Small intestine (tissue), 16 donors: ENCODE data around the gene SNX4. TPM values are rescaled to one million over a fixed set of nuclear protein-coding genes. Genes with fewer than 3 reads are reported as not detected.
"Not testable (repeated sequence)": the region's sequence is repeated elsewhere in the genome, so short reads cannot be mapped to it uniquely, and the experiment has no call there.

Source experiments
- DNase-seq, 2 donors: peaks; one replicate each; pipeline versions ENCODE4 v3.0.0 to v3.0.0-alpha.2; 2013
- FAIRE-seq: peaks from 2 replicates; lab custom pipeline; 2012; peaks lifted over from hg19 to GRCh38; lab: Jason Lieb, UNC
- H3K27ac ChIP-seq, 3 donors: one replicate each; pipeline ENCODE4 v1.5.1; 2013; ENCODE audit warnings: low read length in 2 of 3, mild to moderate bottlenecking in 2 of 3, control low read depth in 1 of 3, inconsistent platforms in 1 of 3, low read depth in 1 of 3, moderate library complexity in 1 of 3
- H3K27me3 ChIP-seq, 3 donors: one replicate each; pipeline ENCODE4 v1.6.1; 2013; ENCODE audit warnings: low read length in 3 of 3, inconsistent platforms in 1 of 3; ENCODE audit not compliant: control insufficient read depth in 3 of 3, insufficient read depth in 3 of 3
- H3K36me3 ChIP-seq, 3 donors: one replicate each; pipeline ENCODE4 v1.6.1; 2013; ENCODE audit warnings: low read length in 3 of 3, inconsistent platforms in 1 of 3, low read depth in 1 of 3, mild to moderate bottlenecking in 1 of 3, moderate library complexity in 1 of 3; ENCODE audit not compliant: control insufficient read depth in 3 of 3, insufficient read depth in 2 of 3
- H3K4me1 ChIP-seq, 3 donors: one replicate each; pipeline ENCODE4 v1.6.1; 2013; ENCODE audit warnings: low read length in 2 of 3, inconsistent platforms in 1 of 3, low read depth in 1 of 3, mild to moderate bottlenecking in 1 of 3, moderate library complexity in 1 of 3; ENCODE audit not compliant: control insufficient read depth in 3 of 3, insufficient read depth in 2 of 3
- H3K4me3 ChIP-seq, 3 donors: one replicate each; pipeline ENCODE4 v1.5.1; 2013; ENCODE audit warnings: low read length in 3 of 3, control low read depth in 1 of 3, inconsistent platforms in 1 of 3, low read depth in 1 of 3, mild to moderate bottlenecking in 1 of 3, moderate library complexity in 1 of 3
- H3K9me3 ChIP-seq, 2 donors: one replicate each; pipeline ENCODE4 v1.6.1; 2013; ENCODE audit warnings: low read depth in 1 of 2, low read length in 1 of 2; ENCODE audit not compliant: control insufficient read depth in 2 of 2, insufficient read depth in 1 of 2
- WGBS, 3 donors: extraction: QIAGEN DNeasy Blood & Tissue Kit; methylation state at CpG; one replicate each; pipeline ENCODE4 v1.1.7; 2013; 5-methylcytosine and 5-hydroxymethylcytosine counted together
- long read RNA-seq, 10 donors: transcript quantifications; one replicate each; lab custom pipeline, GENCODE V29; 2026
- polyA plus RNA-seq, 4 donors: library from polyadenylated mRNA; stranded (reverse) in 3 of 4; unstranded in 1 of 4; fragments of 200-250 nt in 3 of 4; fragments of 120-200 nt in 1 of 4; gene quantifications; one replicate each; pipeline versions ENCODE4 v1.2.1 to v1.2.3, GENCODE V29; 2013
- donor health status: healthy with polysubstance abuse.
- donor health status: control.
- donor health status: control.
- donor health status: Bipolar disorder and iron deficiency.
- donor health status: healthy.

The SNX4 gene
- polyA plus RNA-seq: 10 to 100 TPM; 30.0 to 71.6 (median 61.6) TPM
- long read RNA-seq, donor 1: 0 reads
- long read RNA-seq, donor 2, transcript SNX4-201 (14 exons, 2,513 nt): major isoform, 14 of 24 reads
- long read RNA-seq, donor 2, partial matches to known transcripts: 10 of 24 reads
- long read RNA-seq, donor 2, other reads (novel, unspliced or antisense): 0 of 24 reads
- long read RNA-seq, donor 3, transcript SNX4-201 (14 exons, 2,513 nt): major isoform, 6 of 14 reads
- long read RNA-seq, donor 3, partial matches to known transcripts: 8 of 14 reads
- long read RNA-seq, donor 3, other reads (novel, unspliced or antisense): 0 of 14 reads
- long read RNA-seq, donor 4: 0 reads
- long read RNA-seq, donor 5, partial matches to known transcripts: 8 of 9 reads
- long read RNA-seq, donor 5, other reads (novel, unspliced or antisense): 0 of 9 reads
- long read RNA-seq, donor 6, transcript SNX4-201 (14 exons, 2,513 nt): major isoform, 18 of 25 reads
- long read RNA-seq, donor 6, partial matches to known transcripts: 7 of 25 reads
- long read RNA-seq, donor 6, other reads (novel, unspliced or antisense): 0 of 25 reads
- long read RNA-seq, donor 7: 0 reads
- long read RNA-seq, donor 8: 0 reads
- long read RNA-seq, donor 9, partial matches to known transcripts: 0 of 2 reads
- long read RNA-seq, donor 9, other reads (novel, unspliced or antisense): 0 of 2 reads
- long read RNA-seq, donor 10, transcript SNX4-201 (14 exons, 2,513 nt): major isoform, 13 of 13 reads
- long read RNA-seq, donor 10, partial matches to known transcripts: 0 of 13 reads
- long read RNA-seq, donor 10, other reads (novel, unspliced or antisense): 0 of 13 reads

GRCh38 chr3:125519678-125520562 lies at the start of gene SNX4:
Gene SNX4, minus strand, starts transcription at chr3:125520202. Its CDS starts 30 bp downstream, at chr3:125520172.
- H3K4me3 ChIP-seq: peak within 1 kb of the TSS; percentile 66 to 84 (median 74)
- FAIRE-seq (no peak), DNase-seq (peak; percentile 91 to 97)
- peak within 1 kb of the TSS; percentile 64 to 96 (median 65) for H3K27ac ChIP-seq
- 0 to 1% (median 0%) methylated on average over 55 to 65 of the region's 65 CpGs for WGBS, 3 donors
- peaks cover 2 to 12% (median 2%) of the 10 kb centered on the region in 3 donors for H3K36me3 ChIP-seq
- H3K4me1 ChIP-seq: peaks cover 0 to 11% (median 0%) of the 10 kb centered on the region in 3 donors
- no peaks in the 10 kb centered on the region for H3K27me3 ChIP-seq
- no peaks in the 10 kb centered on the region for H3K9me3 ChIP-seq

GRCh38 chr3:125556314-125556713 lies 36.3 kb upstream of the SNX4 start:
- 96 to 100% (median 100%) methylated on average over 1 of the region's 1 CpG for WGBS, 3 donors
- no peak for DNase-seq
- H3K4me1 ChIP-seq: no peaks in the 10 kb centered on the region
- no peak overlapping the region for H3K4me3 ChIP-seq
- H3K36me3 ChIP-seq: peaks cover 6 to 26% (median 8%) of the 10 kb centered on the region in 3 donors
- no peak for FAIRE-seq
- peak overlapping the region in 1 of 3 donors; percentile 20 for H3K27ac ChIP-seq
- H3K27me3 ChIP-seq: no peaks in the 10 kb centered on the region
- H3K9me3 ChIP-seq: no peaks in the 10 kb centered on the region

- FAIRE-seq: no peak
- no peaks in the 10 kb centered on the region for H3K27me3 ChIP-seq
- no peak overlapping the region for H3K4me3 ChIP-seq
- H3K36me3 ChIP-seq: peaks cover 3 to 32% (median 6%) of the 10 kb centered on the region in 3 donors
- H3K9me3 ChIP-seq: no peaks in the 10 kb centered on the region
- WGBS, 3 donors: 95 to 98% (median 97%) methylated on average over 4 of the region's 4 CpGs
- H3K4me1 ChIP-seq: no peaks in the 10 kb centered on the region
- no peak for DNase-seq
- no peak overlapping the region for H3K27ac ChIP-seq
These were observed 32.4 kb upstream of the SNX4 start for GRCh38 chr3:125552401-125552800.

- Histone ChIP-seq H3K36me3 (peaks cover 8 to 10% (median 10%) of the 10 kb centered on the region in 3 donors), H3K4me1 (no peaks in the 10 kb centered on the region)
- FAIRE-seq: no peak
These were observed 8.9 kb upstream of the SNX4 start for GRCh38 chr3:125528920-125529319.

GRCh38 chr3:125525153-125525552 lies 5.2 kb upstream of the SNX4 start:
- Histone ChIP-seq H3K4me3 (no peak overlapping the region), H3K36me3 (peaks cover 0 to 9% (median 3%) of the 10 kb centered on the region in 3 donors), H3K4me1 (peaks cover 0 to 5% (median 0%) of the 10 kb centered on the region in 3 donors), H3K27me3 (no peaks in the 10 kb centered on the region), H3K27ac (no peak overlapping the region), H3K9me3 (no peaks in the 10 kb centered on the region)
- FAIRE-seq (no peak), DNase-seq (no peak)
- 93 to 98% (median 94%) methylated on average over 4 of the region's 4 CpGs for WGBS, 3 donors

More at GRCh38 chr3:125528920-125529319, 8.9 kb upstream of the SNX4 start:
- Histone ChIP-seq H3K4me3 (no peak overlapping the region), H3K9me3 (no peaks in the 10 kb centered on the region), H3K27me3 (no peaks in the 10 kb centered on the region), H3K27ac (no peak overlapping the region)
- DNase-seq: no peak

- H3K27ac ChIP-seq: peak overlapping the region in 2 of 3 donors; percentile 64 to 96
- DNase-seq, H3K27me3 ChIP-seq, FAIRE-seq, H3K36me3 ChIP-seq, H3K9me3 ChIP-seq: not testable (repeated sequence)
- H3K4me1 ChIP-seq: peaks cover 0 to 11% (median 0%) of the 10 kb centered on the region in 3 donors
- WGBS, 3 donors: 58 to 74% (median 72%) methylated on average over 15 of the region's 15 CpGs
- peak overlapping the region; percentile 66 to 84 (median 74) for H3K4me3 ChIP-seq
These were observed 539 bp upstream of the SNX4 start for GRCh38 chr3:125520563-125520919.

GRCh38 chr3:125515421-125515820 lies 4.6 kb downstream of the SNX4 start:
- Histone ChIP-seq H3K36me3 (peaks cover 4 to 32% (median 4%) of the 10 kb centered on the region in 3 donors), H3K27ac (no peak overlapping the region), H3K4me3 (no peak overlapping the region), H3K27me3 (no peaks in the 10 kb centered on the region), H3K9me3 (no peaks in the 10 kb centered on the region), H3K4me1 (peaks cover 5 to 16% (median 6%) of the 10 kb centered on the region in 3 donors)
- DNase-seq (no peak), FAIRE-seq (no peak)
